Transverse colon (tissue), 4 donors: ENCODE data around the gene CAPN15. TPM values are rescaled to one million over a fixed set of nuclear protein-coding genes. Genes with fewer than 3 reads are reported as not detected.

ENCODE experiments used
- DNase-seq: peaks from one replicate; pipeline ENCODE4 v3.0.0-alpha.2; 2019
- H3K27ac ChIP-seq, 4 donors: fragments of 200-600 bp; sonication (generic); 2 replicates each; pipeline ENCODE4 v1.5.1; 2016 to 2018; ENCODE audit warnings: inconsistent platforms in 4 of 4
- H3K27me3 ChIP-seq: fragments of 200-600 bp; sonication (generic); 2 replicates; pipeline ENCODE4 v1.5.1; 2017; ENCODE audit warnings: inconsistent platforms
- H3K36me3 ChIP-seq, 4 donors: fragments of 200-600 bp; sonication (generic); 2 replicates each; pipeline ENCODE4 v1.5.1; 2017 to 2019; ENCODE audit warnings: inconsistent platforms in 4 of 4
- H3K4me1 ChIP-seq, 4 donors: fragments of 200-600 bp; sonication (generic); 2 replicates each; pipeline ENCODE4 v1.5.1; 2017 to 2020; ENCODE audit warnings: inconsistent platforms in 4 of 4
- H3K4me3 ChIP-seq, 4 donors: fragments of 200-600 bp; sonication (generic); 1 replicate in 1 of 4; 2 replicates in 3 of 4; pipeline versions ENCODE4 v1.5.1 to v1.6.1; 2017 to 2019; ENCODE audit warnings: inconsistent platforms in 4 of 4
- H3K9me3 ChIP-seq, 2 donors: fragments of 200-600 bp; sonication (generic); 2 replicates each; pipeline ENCODE4 v1.5.1; 2017 to 2019; ENCODE audit warnings: inconsistent platforms in 2 of 2
- EP300 ChIP-seq: sonication (generic); formaldehyde crosslinking; IDR thresholded peaks from one replicate; pipeline ENCODE4 v1.6.1; 2017; ENCODE audit warnings: antibody characterized with exemption, low read depth
- POLR2A ChIP-seq: fragments of 450-650 bp; IDR thresholded peaks from one replicate; pipeline ENCODE4 v1.6.1; 2016; ENCODE audit warnings: antibody characterized with exemption, mild to moderate bottlenecking, moderate library complexity
- POLR2AphosphoS5 ChIP-seq, 3 donors: sonication (generic); formaldehyde crosslinking; IDR thresholded peaks; one replicate each; pipeline ENCODE4 v1.6.1; 2016; ENCODE audit warnings: antibody characterized with exemption in 3 of 3
- WGBS, 2 donors: methylation state at CpG; one replicate each; pipeline ENCODE4 v1.1.5; 2018; ENCODE audit warnings: low coverage in 1 of 2; 5-methylcytosine and 5-hydroxymethylcytosine counted together
- in situ Hi-C, 4 donors: fragments of 200-750 bp; cut with MboI; loops; one replicate each; pipeline versions ENCODE4 v1.15.0 to v1.15.1; 2017; ENCODE audit warnings: low sequenced_read_pairs in 3 of 4, low pct_ligation_motif_present in 1 of 4, low pct_unique_long_range_greater_than_20kb in 1 of 4
- intact Hi-C: fragments of 100-400 bp; cut with DNase I; formaldehyde crosslinking; loops from one replicate; pipeline ENCODE4 v1.15.1; 2023; ENCODE audit warnings: low total_unique reads
- total RNA-seq, 4 donors: library from RNA; depleted of rRNA; stranded (reverse); fragments of >200 nt; gene quantifications; one replicate each; pipeline ENCODE4 v1.1.0, GENCODE V29; 2016
- TF ChIP-seq, protein P1 (sequence below), 5 experiments: fragments of 200-600 bp in 3 of 5; fragments of 450-650 bp in 2 of 5; sonication (generic) in 3 of 5; IDR thresholded peaks; 1 replicate in 2 of 5; 2 replicates in 3 of 5; pipeline ENCODE4 v1.5.1; 2016 to 2017; ENCODE audit warnings: antibody characterized with exemption in 5 of 5, inconsistent platforms in 3 of 5, mild to moderate bottlenecking in 2 of 5, moderate library complexity in 1 of 5

Gene CAPN15
- total RNA-seq, 4 donors from 2014 or later: 108 to 388 (median 175) TPM

DNA sequence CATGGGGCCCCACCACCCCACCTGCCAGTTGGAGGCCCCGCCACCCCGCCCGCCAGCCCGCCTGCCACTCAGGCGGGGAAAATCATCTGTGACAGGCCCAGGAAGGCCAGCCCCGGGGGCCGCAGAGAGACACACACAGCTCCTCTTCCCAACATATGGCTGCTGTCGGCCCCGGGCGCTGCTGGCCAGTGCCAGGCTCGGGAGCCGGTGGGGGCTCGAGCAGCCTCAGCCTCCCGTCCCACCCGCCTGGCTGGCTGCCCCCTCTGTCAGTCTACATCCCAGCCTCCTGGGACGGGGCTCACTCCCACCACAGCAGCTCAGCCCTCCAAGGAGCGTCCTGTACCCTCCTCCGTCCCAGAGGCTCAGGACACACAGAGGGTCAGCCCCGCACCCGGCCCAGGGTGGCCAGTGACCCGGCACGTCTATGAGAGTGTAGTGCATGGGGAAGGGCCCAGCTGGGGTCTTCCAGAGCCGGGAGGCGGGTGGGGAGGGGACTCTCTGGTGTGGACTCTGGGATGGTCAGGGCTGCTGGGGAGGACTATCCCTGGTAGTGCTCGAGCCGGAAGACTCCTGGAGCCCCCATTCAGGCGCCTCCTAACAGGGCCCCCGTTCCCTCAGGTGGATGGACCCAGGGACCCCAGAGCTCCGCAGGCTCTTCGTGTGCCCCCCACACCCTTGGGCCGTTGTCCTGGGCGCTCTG, 29.1 kb downstream of the CAPN15 start:
- intact Hi-C loops: no loop called here
- no peak for DNase-seq
- Histone ChIP-seq H3K9me3 (no peaks in the 10 kb centered on the region), H3K4me1 (peaks cover 0 to 15% (median 9%) of the 10 kb centered on the region in 4 donors), H3K27ac (no peak overlapping the region), H3K27me3 (peaks cover 55% of the 10 kb centered on the region), H3K4me3 (no peak overlapping the region), H3K36me3 (peaks cover 0 to 11% (median 5%) of the 10 kb centered on the region in 4 donors)
- TF ChIP-seq POLR2AphosphoS5 (IDR thresholded peaks at IDR 0.05): no peak
- TF ChIP-seq, protein P1, sequence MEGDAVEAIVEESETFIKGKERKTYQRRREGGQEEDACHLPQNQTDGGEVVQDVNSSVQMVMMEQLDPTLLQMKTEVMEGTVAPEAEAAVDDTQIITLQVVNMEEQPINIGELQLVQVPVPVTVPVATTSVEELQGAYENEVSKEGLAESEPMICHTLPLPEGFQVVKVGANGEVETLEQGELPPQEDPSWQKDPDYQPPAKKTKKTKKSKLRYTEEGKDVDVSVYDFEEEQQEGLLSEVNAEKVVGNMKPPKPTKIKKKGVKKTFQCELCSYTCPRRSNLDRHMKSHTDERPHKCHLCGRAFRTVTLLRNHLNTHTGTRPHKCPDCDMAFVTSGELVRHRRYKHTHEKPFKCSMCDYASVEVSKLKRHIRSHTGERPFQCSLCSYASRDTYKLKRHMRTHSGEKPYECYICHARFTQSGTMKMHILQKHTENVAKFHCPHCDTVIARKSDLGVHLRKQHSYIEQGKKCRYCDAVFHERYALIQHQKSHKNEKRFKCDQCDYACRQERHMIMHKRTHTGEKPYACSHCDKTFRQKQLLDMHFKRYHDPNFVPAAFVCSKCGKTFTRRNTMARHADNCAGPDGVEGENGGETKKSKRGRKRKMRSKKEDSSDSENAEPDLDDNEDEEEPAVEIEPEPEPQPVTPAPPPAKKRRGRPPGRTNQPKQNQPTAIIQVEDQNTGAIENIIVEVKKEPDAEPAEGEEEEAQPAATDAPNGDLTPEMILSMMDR (IDR thresholded peaks at IDR 0.05): no peak
- no peak for TF ChIP-seq EP300
- TF ChIP-seq POLR2A: no peak
- in situ Hi-C loops: no loop called here
- WGBS, 2 donors: 70% methylated on average over 19 of the region's 32 CpGs; no CpG with 5 or more reads in 1 of the 2 donors

DNA sequence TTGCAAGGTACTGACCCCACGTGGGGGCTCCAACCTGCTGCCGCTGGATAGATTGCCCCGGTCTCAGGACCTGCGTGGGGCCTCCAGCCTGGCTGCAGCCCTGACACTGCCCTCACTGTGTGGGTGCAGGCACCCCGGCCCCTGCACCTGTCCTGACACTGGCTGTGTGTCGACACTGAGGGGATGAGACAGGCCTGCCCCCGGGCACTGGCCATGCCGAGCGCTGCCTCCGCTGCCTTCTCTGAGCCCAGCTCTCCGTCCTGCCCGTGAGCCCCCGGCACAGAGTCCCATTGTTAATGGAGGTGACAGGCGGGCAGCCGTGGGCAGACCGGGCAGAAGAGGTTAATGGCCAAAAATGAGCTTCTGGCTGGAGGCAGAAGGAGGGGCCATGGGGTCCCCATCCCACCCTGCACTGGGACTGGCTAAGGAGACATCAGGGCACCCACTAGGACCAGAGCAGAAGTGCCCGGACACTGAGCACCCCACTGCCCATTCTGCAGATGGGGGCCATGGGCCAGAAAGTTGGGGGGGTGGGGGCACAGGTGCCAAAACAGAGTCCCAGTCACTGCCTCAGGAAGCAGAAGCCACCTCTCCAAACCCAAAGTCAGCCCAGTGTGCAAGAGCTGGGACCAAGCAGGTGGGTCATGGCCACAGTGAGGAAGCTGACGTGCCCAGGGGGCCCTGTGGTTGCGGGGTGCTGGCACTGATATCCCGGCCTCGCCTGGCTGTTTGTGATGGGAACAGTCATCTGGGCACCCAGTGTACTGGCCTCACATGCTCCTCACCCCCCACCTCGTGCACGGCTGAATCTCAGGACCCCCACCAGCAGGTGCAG, 30.2 kb downstream of the CAPN15 start:
- Histone ChIP-seq H3K4me1 (peaks cover 0 to 15% (median 9%) of the 10 kb centered on the region in 4 donors), H3K4me3 (no peak overlapping the region), H3K36me3 (peaks cover 0 to under 1% (median under 1%) of the 10 kb centered on the region in 4 donors), H3K9me3 (no peaks in the 10 kb centered on the region), H3K27me3 (peaks cover 66% of the 10 kb centered on the region), H3K27ac (no peak overlapping the region)
- DNase-seq: no peak
- TF ChIP-seq EP300 (no peak), POLR2A (no peak), POLR2AphosphoS5 (IDR thresholded peaks at IDR 0.05) (no peak)
- TF ChIP-seq, protein P1 (IDR thresholded peaks at IDR 0.05): no peak
- in situ Hi-C loops: no loop called here
- WGBS, 2 donors: 78% methylated on average over 18 of the region's 23 CpGs; no CpG with 5 or more reads in 1 of the 2 donors
- intact Hi-C loops: no loop called here

DNA sequence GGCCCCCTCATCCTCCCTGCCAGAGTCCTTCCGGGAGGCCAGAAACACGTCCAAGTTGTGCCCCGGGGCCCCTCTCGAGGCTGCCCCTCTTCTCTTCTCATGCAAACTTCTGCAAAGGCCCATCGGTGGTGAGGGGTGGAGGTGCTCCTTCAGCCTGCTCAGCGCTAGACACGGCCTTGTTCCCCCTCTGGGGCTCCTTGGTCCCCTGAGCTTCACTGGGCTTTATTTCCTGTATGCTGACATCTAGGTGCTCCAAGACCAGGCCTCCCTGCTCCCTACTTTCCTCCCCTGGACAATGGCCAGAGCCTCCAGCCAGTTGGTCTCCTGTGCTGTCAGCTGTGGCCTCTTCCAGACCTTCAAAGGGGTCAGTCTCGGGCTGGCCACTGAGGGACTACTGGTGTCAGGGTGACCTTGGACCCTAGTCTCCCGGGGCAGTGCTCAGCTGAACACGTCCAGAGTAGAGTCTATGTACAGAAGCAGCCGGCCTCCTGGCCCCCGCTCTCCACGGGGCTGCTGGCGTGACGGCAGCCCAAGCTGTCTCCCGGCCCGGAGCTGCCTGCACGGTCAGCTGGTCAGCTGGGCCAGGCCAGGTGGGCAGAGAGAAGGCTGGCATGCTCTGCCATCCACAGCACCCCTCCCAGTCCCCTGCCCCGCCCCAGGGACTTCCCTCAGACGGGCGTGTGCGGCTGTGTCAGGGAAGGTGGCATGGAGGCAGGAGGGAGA, 30.9 kb downstream of the CAPN15 start:
- no peak for DNase-seq
- 47% methylated on average over 22 of the region's 22 CpGs; no CpG with 5 or more reads in 1 of the 2 donors for WGBS, 2 donors
- Histone ChIP-seq H3K27ac (no peak overlapping the region), H3K4me1 (peaks cover 0 to 15% (median 9%) of the 10 kb centered on the region in 4 donors), H3K4me3 (no peak overlapping the region), H3K27me3 (peaks cover 74% of the 10 kb centered on the region), H3K36me3 (no peaks in the 10 kb centered on the region), H3K9me3 (no peaks in the 10 kb centered on the region)
- TF ChIP-seq, protein P1 (IDR thresholded peaks at IDR 0.05): no peak
- no peak for TF ChIP-seq POLR2AphosphoS5 (IDR thresholded peaks at IDR 0.05)
- no peak for TF ChIP-seq EP300
- intact Hi-C loops (no loop called here), in situ Hi-C loops (no loop called here)

DNA sequence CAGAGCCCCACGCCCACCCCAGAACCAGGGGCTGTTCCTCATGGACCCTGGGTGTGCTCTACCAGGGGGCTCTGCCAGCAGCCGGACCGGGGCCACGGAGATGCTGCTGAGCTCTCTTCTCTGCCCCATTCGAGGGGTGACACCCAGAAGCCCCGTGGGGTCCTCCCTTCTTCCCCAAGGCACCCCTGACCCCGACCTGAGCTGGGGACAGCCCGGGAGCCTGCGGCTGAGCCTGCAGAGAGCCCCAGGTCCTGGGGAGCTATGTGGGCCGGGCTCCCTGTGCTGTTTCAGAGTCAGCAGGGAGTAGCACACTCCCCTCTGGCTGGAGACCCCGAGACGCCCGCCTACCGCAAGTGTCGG, 31.5 kb downstream of the CAPN15 start:
- Histone ChIP-seq H3K27me3 (peaks cover 79% of the 10 kb centered on the region), H3K27ac (no peak overlapping the region), H3K36me3 (no peaks in the 10 kb centered on the region), H3K4me3 (no peak overlapping the region), H3K4me1 (peaks cover 0 to 15% (median 9%) of the 10 kb centered on the region in 4 donors), H3K9me3 (no peaks in the 10 kb centered on the region)
- 50% methylated on average over 15 of the region's 15 CpGs; no CpG with 5 or more reads in 1 of the 2 donors for WGBS, 2 donors
- TF ChIP-seq EP300 (no peak), POLR2AphosphoS5 (IDR thresholded peaks at IDR 0.05) (no peak), POLR2A (no peak)
- TF ChIP-seq, protein P1 (IDR thresholded peaks at IDR 0.05): no peak
- DNase-seq: no peak
- in situ Hi-C loops (no loop called here), intact Hi-C loops (no loop called here)
